ENCODE data around the gene SHCBP1L. TPM values are rescaled to one million over a fixed set of nuclear protein-coding genes. Genes with fewer than 3 reads are reported as not detected.

The SHCBP1L gene
- total RNA-seq, 4 donors from 2014 or later, result 1.0 TPM; not detected in 3

DNA sequence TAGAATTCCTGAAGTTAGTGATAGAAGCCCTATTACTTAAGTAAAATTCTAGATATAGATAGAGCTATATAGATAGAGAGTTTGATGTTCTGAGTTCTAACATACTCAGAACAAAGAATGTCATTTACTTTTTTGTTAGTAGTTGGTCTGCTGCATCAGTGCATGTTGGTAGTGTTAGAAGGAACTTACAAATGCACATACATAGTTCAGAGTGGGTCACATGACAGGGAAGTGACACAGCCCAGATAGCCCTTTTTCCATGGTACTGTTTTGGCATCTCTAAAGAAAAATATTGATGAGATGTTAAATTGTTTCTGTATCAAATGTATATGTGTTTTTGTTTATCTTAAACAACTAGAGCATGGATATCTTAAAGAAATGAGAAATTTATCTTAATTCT, 68.1 kb downstream of the SHCBP1L start:
- intact Hi-C loops (cut with DNase I; ENCODE audit: low total_unique reads), result no loop called here
- H3K27ac ChIP-seq, result no peak overlapping the region
- no peaks in the 10 kb centered on the region for H3K9me3 ChIP-seq
- no peaks in the 10 kb centered on the region for H3K4me1 ChIP-seq
- DNase-seq, result no peak
- H3K36me3 ChIP-seq, result no peaks in the 10 kb centered on the region
- H3K27me3 ChIP-seq, result no peaks in the 10 kb centered on the region
- TF ChIP-seq POLR2A (IDR thresholded peaks at IDR 0.05), result no peak
- TF ChIP-seq, protein P1, sequence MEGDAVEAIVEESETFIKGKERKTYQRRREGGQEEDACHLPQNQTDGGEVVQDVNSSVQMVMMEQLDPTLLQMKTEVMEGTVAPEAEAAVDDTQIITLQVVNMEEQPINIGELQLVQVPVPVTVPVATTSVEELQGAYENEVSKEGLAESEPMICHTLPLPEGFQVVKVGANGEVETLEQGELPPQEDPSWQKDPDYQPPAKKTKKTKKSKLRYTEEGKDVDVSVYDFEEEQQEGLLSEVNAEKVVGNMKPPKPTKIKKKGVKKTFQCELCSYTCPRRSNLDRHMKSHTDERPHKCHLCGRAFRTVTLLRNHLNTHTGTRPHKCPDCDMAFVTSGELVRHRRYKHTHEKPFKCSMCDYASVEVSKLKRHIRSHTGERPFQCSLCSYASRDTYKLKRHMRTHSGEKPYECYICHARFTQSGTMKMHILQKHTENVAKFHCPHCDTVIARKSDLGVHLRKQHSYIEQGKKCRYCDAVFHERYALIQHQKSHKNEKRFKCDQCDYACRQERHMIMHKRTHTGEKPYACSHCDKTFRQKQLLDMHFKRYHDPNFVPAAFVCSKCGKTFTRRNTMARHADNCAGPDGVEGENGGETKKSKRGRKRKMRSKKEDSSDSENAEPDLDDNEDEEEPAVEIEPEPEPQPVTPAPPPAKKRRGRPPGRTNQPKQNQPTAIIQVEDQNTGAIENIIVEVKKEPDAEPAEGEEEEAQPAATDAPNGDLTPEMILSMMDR (IDR thresholded peaks at IDR 0.05), result no peak
- H3K4me3 ChIP-seq, result no peak overlapping the region

DNA sequence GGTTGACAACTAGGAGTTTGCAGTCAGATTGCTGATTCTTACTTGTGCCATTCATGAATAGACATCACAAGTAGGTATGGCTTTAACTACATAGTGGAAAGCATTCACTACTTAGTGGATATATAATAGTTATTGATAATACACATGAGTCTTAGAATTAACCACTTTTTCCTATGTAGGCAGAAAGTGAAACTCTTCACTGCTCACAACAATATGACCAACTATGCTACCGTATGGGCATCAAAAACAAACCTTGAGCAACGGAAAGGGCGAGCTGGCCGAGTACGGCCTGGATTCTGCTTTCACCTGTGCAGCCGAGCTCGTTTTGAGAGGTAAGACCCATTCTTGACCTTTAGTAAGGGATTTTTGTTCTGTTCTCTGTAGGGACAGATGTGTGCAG, 75.1 kb downstream of the SHCBP1L start:
- TF ChIP-seq, protein P1 (IDR thresholded peaks at IDR 0.05), result no peak
- no peak for TF ChIP-seq POLR2A (IDR thresholded peaks at IDR 0.05)
- Histone ChIP-seq H3K27me3 (no peaks in the 10 kb centered on the region), H3K4me1 (no peaks in the 10 kb centered on the region), H3K9me3 (no peaks in the 10 kb centered on the region), H3K4me3 (no peak overlapping the region), H3K36me3 (no peaks in the 10 kb centered on the region), H3K27ac (no peak overlapping the region)
- intact Hi-C loops (cut with DNase I; ENCODE audit: low total_unique reads), result no loop called here
- DNase-seq, result no peak

DNA sequence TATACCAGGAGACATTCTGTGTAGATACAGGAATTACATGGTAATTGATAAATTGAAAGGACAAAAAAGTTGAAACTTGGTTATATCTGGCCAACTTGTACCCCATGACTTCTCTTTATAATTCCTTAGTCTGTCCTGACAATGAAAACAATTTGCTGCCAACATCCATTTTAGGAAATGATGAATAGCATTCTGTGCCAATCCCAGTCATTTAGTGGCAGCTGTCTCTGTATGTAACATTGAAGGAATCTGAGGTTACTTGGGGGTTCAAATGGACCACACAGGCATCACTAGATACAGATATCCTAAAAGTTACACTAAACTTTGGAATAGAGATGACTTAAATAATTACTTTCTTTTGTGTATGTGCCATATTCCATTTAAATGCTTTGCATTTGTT, 75.6 kb downstream of the SHCBP1L start:
- intact Hi-C loops (cut with DNase I; ENCODE audit: low total_unique reads), result no loop called here
- no peak for DNase-seq
- no peak for TF ChIP-seq POLR2A (IDR thresholded peaks at IDR 0.05)
- TF ChIP-seq, protein P1 (IDR thresholded peaks at IDR 0.05), result no peak
- Histone ChIP-seq H3K4me1 (no peaks in the 10 kb centered on the region), H3K36me3 (no peaks in the 10 kb centered on the region), H3K9me3 (no peaks in the 10 kb centered on the region), H3K27ac (no peak overlapping the region), H3K27me3 (no peaks in the 10 kb centered on the region), H3K4me3 (no peak overlapping the region)

DNA sequence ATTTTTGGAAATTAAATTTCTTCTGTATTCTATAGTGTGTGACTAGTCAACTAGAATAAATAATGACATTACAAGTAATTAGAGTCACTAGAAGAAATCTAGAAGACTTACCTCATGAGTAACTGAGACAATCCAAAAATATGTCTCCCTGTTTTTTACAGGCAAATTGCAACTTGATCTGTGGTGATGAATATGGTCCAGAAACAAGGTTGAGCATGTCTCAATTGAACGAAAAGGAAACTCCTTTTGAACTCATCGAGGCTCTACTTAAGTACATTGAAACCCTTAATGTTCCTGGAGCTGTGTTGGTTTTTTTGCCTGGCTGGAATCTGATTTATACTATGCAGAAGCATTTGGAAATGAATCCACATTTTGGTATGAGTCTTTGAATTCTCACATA, 77.1 kb downstream of the SHCBP1L start:
- Histone ChIP-seq H3K27ac (no peak overlapping the region), H3K4me1 (no peaks in the 10 kb centered on the region), H3K9me3 (no peaks in the 10 kb centered on the region), H3K36me3 (no peaks in the 10 kb centered on the region), H3K27me3 (no peaks in the 10 kb centered on the region), H3K4me3 (no peak overlapping the region)
- DNase-seq, result no peak
- no peak for TF ChIP-seq POLR2A (IDR thresholded peaks at IDR 0.05)
- TF ChIP-seq, protein P1 (IDR thresholded peaks at IDR 0.05), result no peak
- intact Hi-C loops (cut with DNase I; ENCODE audit: low total_unique reads), result no loop called here

DNA sequence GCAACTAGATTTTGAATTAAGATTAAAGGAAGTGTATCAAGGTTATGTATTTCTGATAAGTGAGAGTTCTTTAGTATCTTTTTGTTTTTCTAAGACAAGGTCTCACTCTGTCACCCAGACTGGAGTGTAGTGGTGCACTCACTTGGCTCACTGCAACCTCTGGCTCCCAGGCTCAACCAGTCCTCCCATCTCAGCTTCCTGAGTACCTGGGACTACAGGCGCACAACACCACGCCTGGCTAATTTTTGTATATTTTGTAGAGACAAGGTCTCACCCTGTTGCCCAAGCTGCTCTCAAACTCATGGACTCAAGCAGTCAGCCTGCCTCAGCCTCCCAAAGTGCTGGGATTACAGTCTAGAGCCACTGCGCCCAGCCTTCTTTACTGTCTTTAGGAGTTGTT, 80.1 kb downstream of the SHCBP1L start:
- Histone ChIP-seq H3K36me3 (no peaks in the 10 kb centered on the region), H3K27me3 (no peaks in the 10 kb centered on the region)

More for the DNA sequence above, 80.1 kb downstream of the SHCBP1L start:
- Histone ChIP-seq H3K4me1 (no peaks in the 10 kb centered on the region), H3K4me3 (no peak overlapping the region), H3K9me3 (no peaks in the 10 kb centered on the region), H3K27ac (no peak overlapping the region)
- intact Hi-C loops (cut with DNase I; ENCODE audit: low total_unique reads), result no loop called here
- no peak for DNase-seq
- TF ChIP-seq POLR2A (IDR thresholded peaks at IDR 0.05), result no peak
- TF ChIP-seq, protein P1 (IDR thresholded peaks at IDR 0.05), result no peak

Data from uterus (tissue), 4 donors.